AML-193 (cell line): ENCODE results near the gene CAPZB.
"Not testable (repeated sequence)": the region's sequence is repeated elsewhere in the genome, so short reads cannot be mapped to it uniquely, and the experiment has no call there.

ENCODE experiments used
- DNase-seq, 2 experiments: peaks; one replicate each; lab custom pipeline; 2025; lab: John Stamatoyannopoulos, UW

CAPZB gene

GRCh38 chr1:19485362-19486187 lies at the start of gene CAPZB:
Gene CAPZB, minus strand, starts transcription at chr1:19485539. Its CDS starts 101 bp downstream, at chr1:19485438.
- DNase-seq = peak; percentile 70 to 75

GRCh38 chr1:19534281-19534680 lies 48.9 kb upstream of the CAPZB start:
- DNase-seq = no peak

- DNase-seq = no peak
Observed at GRCh38 chr1:19533626-19534025, 48.3 kb upstream of the CAPZB start.

- DNase-seq = no peak
Observed at GRCh38 chr1:19532519-19532918, 47.2 kb upstream of the CAPZB start.

- no peak for DNase-seq
Observed at GRCh38 chr1:19529664-19530063, 44.3 kb upstream of the CAPZB start.

- no peak for DNase-seq
Observed at GRCh38 chr1:19528438-19528837, 43.1 kb upstream of the CAPZB start.

GRCh38 chr1:19525607-19526545 lies 40.5 kb upstream of the CAPZB start:
- DNase-seq = no peak

- DNase-seq = no peak
Observed at GRCh38 chr1:19524791-19525190, 39.5 kb upstream of the CAPZB start.

- not testable (repeated sequence) for DNase-seq
Observed at GRCh38 chr1:19522570-19522969, 37.2 kb upstream of the CAPZB start.

- DNase-seq = no peak
Observed at GRCh38 chr1:19521411-19521810, 36.1 kb upstream of the CAPZB start.

- no peak for DNase-seq
Observed at GRCh38 chr1:19517017-19517416, 31.7 kb upstream of the CAPZB start.

GRCh38 chr1:19515201-19515600 lies 29.9 kb upstream of the CAPZB start:
- DNase-seq = no peak

- no peak for DNase-seq
Observed at GRCh38 chr1:19514391-19514831, 29.1 kb upstream of the CAPZB start.

GRCh38 chr1:19512545-19512944 lies 27.2 kb upstream of the CAPZB start:
- no peak for DNase-seq

GRCh38 chr1:19511116-19511515 lies 25.8 kb upstream of the CAPZB start:
- no peak for DNase-seq

GRCh38 chr1:19509647-19510046 lies 24.3 kb upstream of the CAPZB start:
- not testable (repeated sequence) for DNase-seq

GRCh38 chr1:19507516-19507915 lies 22.2 kb upstream of the CAPZB start:
- DNase-seq = no peak

- DNase-seq = peak; percentile 88 to 90
Observed at GRCh38 chr1:19505693-19506457, 20.5 kb upstream of the CAPZB start.

GRCh38 chr1:19504796-19505692 lies 19.7 kb upstream of the CAPZB start:
- no peak for DNase-seq

- not testable (repeated sequence) for DNase-seq
Observed at GRCh38 chr1:19502284-19502683, 16.9 kb upstream of the CAPZB start.

- not testable (repeated sequence) for DNase-seq
Observed at GRCh38 chr1:19499887-19500286, 14.5 kb upstream of the CAPZB start.
